ENCODE results near the gene ZPR1. TPM values are rescaled to one million over a fixed set of nuclear protein-coding genes. Genes with fewer than 3 reads are reported as not detected.

The ZPR1 gene
- total and polyA plus RNA-seq, 11 donors, result 6.2 to 59.4 (median 27.1) TPM

Other genes with a start within 250 kb of the ZPR1 start
- gene BUD13, start 15.0 kb downstream of the ZPR1 start, total RNA-seq, result 10 to 100 TPM in 1 of 9 donors, 1 to 10 TPM in 8; 5.8 to 10.0 (median 7.1) TPM
- gene BUD13, start 15.0 kb downstream of the ZPR1 start, polyA plus RNA-seq, result 1 to 10 TPM; 4.3 to 8.5 TPM
- not detected for gene APOA5, start 3.9 kb upstream of the ZPR1 start, total RNA-seq
- not detected for gene APOA5, start 3.9 kb upstream of the ZPR1 start, polyA plus RNA-seq
- not detected for gene APOA4, start 35.3 kb upstream of the ZPR1 start, total RNA-seq
- gene APOA4, start 35.3 kb upstream of the ZPR1 start, polyA plus RNA-seq, result under 1 TPM in 1 of 2 donors, not detected in 1; 0.86 TPM
- gene APOC3, start 41.9 kb upstream of the ZPR1 start, total RNA-seq, result 1 to 10 TPM in 1 of 9 donors, under 1 TPM in 1, not detected in 7; 0.39 to 9.9 TPM
- not detected for gene APOC3, start 41.9 kb upstream of the ZPR1 start, polyA plus RNA-seq
- gene APOA1, start 49.6 kb upstream of the ZPR1 start, total RNA-seq, result 100 to 1,000 TPM in 2 of 9 donors, 10 to 100 TPM in 6, 1 to 10 TPM in 1; 10.0 to 383 (median 59.3) TPM
- gene APOA1, start 49.6 kb upstream of the ZPR1 start, polyA plus RNA-seq, result 100 to 1,000 TPM in 1 of 2 donors, 10 to 100 TPM in 1; 87.7 to 422 TPM